Mesenchymal stem cell (in vitro differentiated cells and primary cell): ENCODE data around the gene ABI2.

ENCODE experiments used
- DNase-seq: peaks from one replicate; pipeline ENCODE4 v3.0.0-alpha.2; 2013
- H2AFZ ChIP-seq: one replicate; pipeline ENCODE4 v1.6.1; 2013; ENCODE audit warnings: low read depth, mild to moderate bottlenecking, control low read depth, inconsistent platforms, low read length, moderate library complexity
- H2AK5ac ChIP-seq: 2 replicates; pipeline ENCODE4 v1.6.1; 2013; ENCODE audit warnings: low read length, moderate library complexity, mild to moderate bottlenecking, inconsistent platforms; ENCODE audit not compliant: severe bottlenecking
- H2BK120ac ChIP-seq: one replicate; pipeline ENCODE4 v1.6.1; 2013; ENCODE audit warnings: low read depth, mild to moderate bottlenecking, inconsistent platforms, low read length, moderate library complexity
- H2BK12ac ChIP-seq, 2 experiments: one replicate each; pipeline ENCODE4 v1.6.1; 2013; ENCODE audit warnings: inconsistent platforms in 2 of 2, low read length in 2 of 2, mild to moderate bottlenecking in 2 of 2, moderate library complexity in 2 of 2, control low read depth in 1 of 2
- H2BK15ac ChIP-seq: one replicate; pipeline ENCODE4 v1.6.1; 2013; ENCODE audit warnings: mild to moderate bottlenecking, low read depth, inconsistent platforms; ENCODE audit not compliant: poor library complexity, severe bottlenecking
- H2BK5ac ChIP-seq: 2 replicates; pipeline ENCODE4 v1.6.1; 2013; ENCODE audit warnings: low read depth, mild to moderate bottlenecking, low read length, control low read depth, inconsistent platforms; ENCODE audit not compliant: poor library complexity, severe bottlenecking
- H3K14ac ChIP-seq, 2 experiments: one replicate each; pipeline ENCODE4 v1.6.1; 2013; ENCODE audit warnings: inconsistent platforms in 2 of 2, low read length in 2 of 2, control low read depth in 1 of 2, mild to moderate bottlenecking in 1 of 2, moderate library complexity in 1 of 2
- H3K18ac ChIP-seq, 2 experiments: one replicate each; pipeline ENCODE4 v1.6.1; 2013; ENCODE audit warnings: inconsistent platforms in 2 of 2, low read length in 2 of 2, control low read depth in 1 of 2, low read depth in 1 of 2, mild to moderate bottlenecking in 1 of 2
- H3K23ac ChIP-seq, 2 experiments: one replicate each; pipeline ENCODE4 v1.6.1; 2013; ENCODE audit warnings: inconsistent platforms in 2 of 2, low read length in 2 of 2, mild to moderate bottlenecking in 2 of 2, moderate library complexity in 2 of 2, control low read depth in 1 of 2
- H3K27ac ChIP-seq: 2 replicates; pipeline ENCODE4 v1.5.1; 2013; ENCODE audit warnings: mild to moderate bottlenecking, moderate library complexity, low read length, control low read depth, inconsistent platforms; ENCODE audit not compliant: poor library complexity, severe bottlenecking
- H3K27me3 ChIP-seq, 2 experiments: 2 replicates each; pipeline versions ENCODE4 v1.6.1 to v1.7.0; 2013; ENCODE audit warnings: low read length in 2 of 2, mild to moderate bottlenecking in 2 of 2, moderate library complexity in 2 of 2, control low read depth in 1 of 2, inconsistent platforms in 1 of 2; ENCODE audit not compliant: control insufficient read depth in 1 of 2, insufficient read depth in 1 of 2
- H3K36me3 ChIP-seq, 2 experiments: 2 replicates each; pipeline versions ENCODE4 v1.6.1 to v1.7.0; 2013; ENCODE audit warnings: low read length in 2 of 2, control low read depth in 1 of 2, inconsistent platforms in 1 of 2, low read depth in 1 of 2, mild to moderate bottlenecking in 1 of 2; ENCODE audit not compliant: insufficient read depth in 2 of 2, control insufficient read depth in 1 of 2
- H3K4ac ChIP-seq, 2 experiments: one replicate each; pipeline ENCODE4 v1.6.1; 2013; ENCODE audit warnings: inconsistent platforms in 2 of 2, low read length in 2 of 2, mild to moderate bottlenecking in 2 of 2, moderate library complexity in 2 of 2, control low read depth in 1 of 2, low read depth in 1 of 2
- H3K4me1 ChIP-seq: 2 replicates; pipeline ENCODE4 v1.6.1; 2013; ENCODE audit warnings: low read depth, low read length, control low read depth; ENCODE audit not compliant: control insufficient read depth, insufficient read depth
- H3K4me2 ChIP-seq: 2 replicates; pipeline ENCODE4 v1.6.1; 2013; ENCODE audit warnings: low read length, mild to moderate bottlenecking, inconsistent platforms; ENCODE audit not compliant: poor library complexity, severe bottlenecking
- H3K4me3 ChIP-seq, 2 experiments: 2 replicates each; pipeline versions ENCODE4 v1.5.1 to v1.7.0; 2013; ENCODE audit warnings: low read length in 2 of 2, mild to moderate bottlenecking in 2 of 2, control low read depth in 1 of 2, low read depth in 1 of 2; ENCODE audit not compliant: insufficient read depth in 1 of 2
- H3K79me1 ChIP-seq: replicated peaks from 2 replicates; pipeline ENCODE4 v1.6.1; 2013; ENCODE audit warnings: mild to moderate bottlenecking, control low read depth, low read length, inconsistent platforms; ENCODE audit not compliant: poor library complexity, severe bottlenecking
- H3K9ac ChIP-seq: 2 replicates; pipeline ENCODE4 v1.7.0; 2013; ENCODE audit warnings: mild to moderate bottlenecking, low read length, moderate library complexity
- H3K9me3 ChIP-seq: 2 replicates; pipeline ENCODE4 v1.7.0; 2013; ENCODE audit warnings: mild to moderate bottlenecking, low read length; ENCODE audit not compliant: control insufficient read depth
- H4K8ac ChIP-seq: one replicate; pipeline ENCODE4 v1.6.1; 2013; ENCODE audit warnings: inconsistent platforms, mild to moderate bottlenecking, low read length, moderate library complexity
- H4K91ac ChIP-seq: one replicate; pipeline ENCODE4 v1.6.1; 2013; ENCODE audit warnings: mild to moderate bottlenecking, low read length, inconsistent platforms
- WGBS: methylation state at CpG from one replicate; pipeline ENCODE4 v1.1.7; 2013; ENCODE audit warnings: mixed read lengths; 5-methylcytosine and 5-hydroxymethylcytosine counted together

The ABI2 gene

GRCh38 chr2:203344667-203345066, 16.5 kb downstream of the ABI2 start:
- H2AFZ ChIP-seq, result no peak overlapping the region
- H3K27ac ChIP-seq, result no peak overlapping the region
- H2BK15ac ChIP-seq, result no peak overlapping the region
- H3K4ac ChIP-seq, result no peak overlapping the region
- no peak overlapping the region for H2AK5ac ChIP-seq
- no peaks in the 10 kb centered on the region for H3K27me3 ChIP-seq
- no peak overlapping the region for H3K4me2 ChIP-seq
- no peak for DNase-seq
- peaks cover 21% of the 10 kb centered on the region for H3K79me1 ChIP-seq
- H2BK5ac ChIP-seq, result no peak overlapping the region
- no peak overlapping the region for H3K9ac ChIP-seq
- H3K4me1 ChIP-seq, result peaks cover 6% of the 10 kb centered on the region
- 98% methylated on average over 12 of the region's 12 CpGs for WGBS
- no peak overlapping the region for H2BK120ac ChIP-seq
- no peak overlapping the region for H4K91ac ChIP-seq
- no peak overlapping the region for H3K4me3 ChIP-seq
- H3K23ac ChIP-seq, result no peak overlapping the region
- H2BK12ac ChIP-seq, result no peak overlapping the region
- H3K18ac ChIP-seq, result no peak overlapping the region
- H4K8ac ChIP-seq, result no peak overlapping the region
- no peak overlapping the region for H3K14ac ChIP-seq
- peaks cover 8 to 13% of the 10 kb centered on the region in 2 experiments for H3K36me3 ChIP-seq
- no peaks in the 10 kb centered on the region for H3K9me3 ChIP-seq

- H3K4me3 ChIP-seq, result no peak overlapping the region
- no peak overlapping the region for H3K14ac ChIP-seq
- H3K27me3 ChIP-seq, result no peaks in the 10 kb centered on the region
- H3K4me1 ChIP-seq, result no peaks in the 10 kb centered on the region
- no peak overlapping the region for H2AFZ ChIP-seq
- H2BK15ac ChIP-seq, result no peak overlapping the region
- no peak overlapping the region for H2AK5ac ChIP-seq
- no peaks in the 10 kb centered on the region for H3K9me3 ChIP-seq
- no CpG with 5 or more reads among the region's 1 CpG for WGBS
- no peak overlapping the region for H3K4ac ChIP-seq
- H4K91ac ChIP-seq, result no peak overlapping the region
- peaks cover 8 to 13% of the 10 kb centered on the region in 2 experiments for H3K36me3 ChIP-seq
- no peak overlapping the region for H3K23ac ChIP-seq
- no peak overlapping the region for H3K27ac ChIP-seq
- peaks cover 24% of the 10 kb centered on the region for H3K79me1 ChIP-seq
- H2BK120ac ChIP-seq, result no peak overlapping the region
- no peak overlapping the region for H2BK5ac ChIP-seq
- H4K8ac ChIP-seq, result no peak overlapping the region
- no peak for DNase-seq
- H3K18ac ChIP-seq, result no peak overlapping the region
- no peak overlapping the region for H3K4me2 ChIP-seq
- no peak overlapping the region for H3K9ac ChIP-seq
- H2BK12ac ChIP-seq, result no peak overlapping the region
These were observed 18.4 kb downstream of the ABI2 start for GRCh38 chr2:203346612-203347011.

GRCh38 chr2:203347375-203347774, 19.2 kb downstream of the ABI2 start:
- H2BK5ac ChIP-seq, result no peak overlapping the region
- no peak overlapping the region for H3K23ac ChIP-seq
- H3K36me3 ChIP-seq, result peaks cover 13% of the 10 kb centered on the region in 2 experiments
- no peak overlapping the region for H2BK15ac ChIP-seq
- no peaks in the 10 kb centered on the region for H3K4me1 ChIP-seq
- H3K4ac ChIP-seq, result no peak overlapping the region
- H3K4me2 ChIP-seq, result no peak overlapping the region
- H3K9ac ChIP-seq, result no peak overlapping the region
- no peak overlapping the region for H2BK120ac ChIP-seq
- WGBS, result 97% methylated on average over 4 of the region's 4 CpGs
- H3K4me3 ChIP-seq, result no peak overlapping the region
- no peaks in the 10 kb centered on the region for H3K27me3 ChIP-seq
- H2AFZ ChIP-seq, result no peak overlapping the region
- no peak overlapping the region for H4K91ac ChIP-seq
- H2AK5ac ChIP-seq, result no peak overlapping the region
- H3K14ac ChIP-seq, result no peak overlapping the region
- H3K9me3 ChIP-seq, result no peaks in the 10 kb centered on the region
- DNase-seq, result no peak
- no peak overlapping the region for H4K8ac ChIP-seq
- H3K79me1 ChIP-seq, result peaks cover 24% of the 10 kb centered on the region
- no peak overlapping the region for H2BK12ac ChIP-seq
- no peak overlapping the region for H3K18ac ChIP-seq
- no peak overlapping the region for H3K27ac ChIP-seq

- Histone ChIP-seq H3K9me3 (no peaks in the 10 kb centered on the region), H2AK5ac (no peak overlapping the region), H3K4me1 (no peaks in the 10 kb centered on the region), H3K36me3 (peaks cover 7 to 12% of the 10 kb centered on the region in 2 experiments), H3K79me1 (peaks cover 13% of the 10 kb centered on the region), H2BK15ac (no peak overlapping the region), H3K18ac (no peak overlapping the region), H3K9ac (no peak overlapping the region), H2BK12ac (no peak overlapping the region), H4K8ac (no peak overlapping the region), H4K91ac (no peak overlapping the region), H2AFZ (no peak overlapping the region), H2BK5ac (no peak overlapping the region), H3K14ac (no peak overlapping the region), H3K4me3 (no peak overlapping the region), H3K23ac (no peak overlapping the region), H3K27me3 (no peaks in the 10 kb centered on the region), H2BK120ac (no peak overlapping the region), H3K4ac (no peak overlapping the region), H3K4me2 (no peak overlapping the region), H3K27ac (no peak overlapping the region)
- 100% methylated on average over 2 of the region's 5 CpGs for WGBS
- DNase-seq, result no peak
These were observed 24.5 kb downstream of the ABI2 start for GRCh38 chr2:203352604-203353255.
